ENCODE data around the gene THOC1. TPM values are rescaled to one million over a fixed set of nuclear protein-coding genes. Genes with fewer than 3 reads are reported as not detected.
"Not testable (repeated sequence)": the region's sequence is repeated elsewhere in the genome, so short reads cannot be mapped to it uniquely, and the experiment has no call there.

THOC1 gene
- polyA plus RNA-seq: 62.3 TPM
- long read RNA-seq, donor 1, partial matches to known transcripts: 0 of 4 reads
- long read RNA-seq, donor 1, other reads (novel, unspliced or antisense): 0 of 4 reads
- long read RNA-seq, donor 2, transcript THOC1-201 (21 exons, 2,087 nt): major isoform, 6 of 12 reads
- long read RNA-seq, donor 2, partial matches to known transcripts: 0 of 12 reads
- long read RNA-seq, donor 2, other reads (novel, unspliced or antisense): 0 of 12 reads
- long read RNA-seq, donor 3: 0 reads
- long read RNA-seq, donor 4: 0 reads
- long read RNA-seq, donor 5, partial matches to known transcripts: 26 of 28 reads
- long read RNA-seq, donor 5, other reads (novel, unspliced or antisense): 0 of 28 reads
- long read RNA-seq, donor 6, transcript THOC1-201 (21 exons, 2,087 nt): major isoform, 5 of 7 reads
- long read RNA-seq, donor 6, partial matches to known transcripts: 0 of 7 reads
- long read RNA-seq, donor 6, other reads (novel, unspliced or antisense): 0 of 7 reads
- long read RNA-seq, donor 7, partial matches to known transcripts: 0 of 6 reads
- long read RNA-seq, donor 7, other reads (novel, unspliced or antisense): 0 of 6 reads
- long read RNA-seq, donor 8, partial matches to known transcripts: 0 of 8 reads
- long read RNA-seq, donor 8, other reads (novel, unspliced or antisense): 0 of 8 reads
- long read RNA-seq, donor 9, partial matches to known transcripts: 0 of 3 reads
- long read RNA-seq, donor 9, other reads (novel, unspliced or antisense): 0 of 3 reads
- long read RNA-seq, donor 10, transcript THOC1-201 (21 exons, 2,087 nt): major isoform, 5 of 7 reads
- long read RNA-seq, donor 10, partial matches to known transcripts: 0 of 7 reads
- long read RNA-seq, donor 10, other reads (novel, unspliced or antisense): 0 of 7 reads
- long read RNA-seq, donor 11, partial matches to known transcripts: 0 of 5 reads
- long read RNA-seq, donor 11, other reads (novel, unspliced or antisense): 0 of 5 reads

- peaks cover 10% of the 10 kb centered on the region for H3K4me1 ChIP-seq (ENCODE audit: control insufficient read depth, insufficient read depth, low read length)
- no peaks in the 10 kb centered on the region for H3K27me3 ChIP-seq (ENCODE audit: control insufficient read depth, insufficient read depth, low read length)
- peak within 1 kb of the TSS; percentile 96 for H3K4me3 ChIP-seq (ENCODE audit: low read length)
- no CpG with 5 or more reads among the region's 69 CpGs for WGBS (ENCODE audit: insufficient coverage, low lambda C conversion rate)
- peaks cover 11% of the 10 kb centered on the region for H3K36me3 ChIP-seq (ENCODE audit: control insufficient read depth, insufficient read depth, low read length)
- peak; percentile 89 to 96 for DNase-seq
- no peaks in the 10 kb centered on the region for H3K9me3 ChIP-seq (ENCODE audit: control insufficient read depth, low read depth, low read length)
- peak within 1 kb of the TSS; percentile 93 for H3K27ac ChIP-seq (ENCODE audit: low read length)
Measured at GRCh38 chr18:267688-268552, at the start of gene THOC1. Gene THOC1 (minus strand): TSS chr18:268047. CDS start chr18:268019, 28 bp downstream.

- WGBS (ENCODE audit: insufficient coverage, low lambda C conversion rate): no CpG with 5 or more reads among the region's 6 CpGs
- H3K4me1 ChIP-seq (ENCODE audit: control insufficient read depth, insufficient read depth, low read length): no peaks in the 10 kb centered on the region
Measured at GRCh38 chr18:317618-318017, 49.8 kb upstream of the THOC1 start.

GRCh38 chr18:316393-316792 is 48.5 kb upstream of the THOC1 start:
- 87% methylated on average over 6 of the region's 8 CpGs for WGBS (ENCODE audit: insufficient coverage, low lambda C conversion rate)

More at GRCh38 chr18:317618-318017, 49.8 kb upstream of the THOC1 start:
- no peaks in the 10 kb centered on the region for H3K27me3 ChIP-seq (ENCODE audit: control insufficient read depth, insufficient read depth, low read length)
- DNase-seq: no peak
- no peaks in the 10 kb centered on the region for H3K9me3 ChIP-seq (ENCODE audit: control insufficient read depth, low read depth, low read length)
- no peaks in the 10 kb centered on the region for H3K36me3 ChIP-seq (ENCODE audit: control insufficient read depth, insufficient read depth, low read length)
- no peak overlapping the region for H3K27ac ChIP-seq (ENCODE audit: low read length)
- no peak overlapping the region for H3K4me3 ChIP-seq (ENCODE audit: low read length)

GRCh38 chr18:313931-314330 is 46.1 kb upstream of the THOC1 start:
- no peak for DNase-seq
- H3K27me3 ChIP-seq (ENCODE audit: control insufficient read depth, insufficient read depth, low read length): no peaks in the 10 kb centered on the region
- no peak overlapping the region for H3K4me3 ChIP-seq (ENCODE audit: low read length)
- H3K4me1 ChIP-seq (ENCODE audit: control insufficient read depth, insufficient read depth, low read length): no peaks in the 10 kb centered on the region
- no peak overlapping the region for H3K27ac ChIP-seq (ENCODE audit: low read length)
- H3K9me3 ChIP-seq (ENCODE audit: control insufficient read depth, low read depth, low read length): no peaks in the 10 kb centered on the region
- H3K36me3 ChIP-seq (ENCODE audit: control insufficient read depth, insufficient read depth, low read length): no peaks in the 10 kb centered on the region

More at GRCh38 chr18:316393-316792, 48.5 kb upstream of the THOC1 start:
- no peak for DNase-seq
- H3K4me3 ChIP-seq (ENCODE audit: low read length): no peak overlapping the region
- H3K27ac ChIP-seq (ENCODE audit: low read length): no peak overlapping the region
- no peaks in the 10 kb centered on the region for H3K36me3 ChIP-seq (ENCODE audit: control insufficient read depth, insufficient read depth, low read length)
- H3K9me3 ChIP-seq (ENCODE audit: control insufficient read depth, low read depth, low read length): no peaks in the 10 kb centered on the region
- H3K4me1 ChIP-seq (ENCODE audit: control insufficient read depth, insufficient read depth, low read length): no peaks in the 10 kb centered on the region
- no peaks in the 10 kb centered on the region for H3K27me3 ChIP-seq (ENCODE audit: control insufficient read depth, insufficient read depth, low read length)

GRCh38 chr18:312415-312814 is 44.6 kb upstream of the THOC1 start:
- no peaks in the 10 kb centered on the region for H3K4me1 ChIP-seq (ENCODE audit: control insufficient read depth, insufficient read depth, low read length)
- no CpG with 5 or more reads among the region's 4 CpGs for WGBS (ENCODE audit: insufficient coverage, low lambda C conversion rate)
- no peak overlapping the region for H3K4me3 ChIP-seq (ENCODE audit: low read length)
- no peaks in the 10 kb centered on the region for H3K9me3 ChIP-seq (ENCODE audit: control insufficient read depth, low read depth, low read length)
- no peak for DNase-seq
- H3K27me3 ChIP-seq (ENCODE audit: control insufficient read depth, insufficient read depth, low read length): no peaks in the 10 kb centered on the region
- H3K27ac ChIP-seq (ENCODE audit: low read length): no peak overlapping the region
- H3K36me3 ChIP-seq (ENCODE audit: control insufficient read depth, insufficient read depth, low read length): no peaks in the 10 kb centered on the region

- Histone ChIP-seq H3K36me3 (ENCODE audit: control insufficient read depth, insufficient read depth, low read length) (no peaks in the 10 kb centered on the region), H3K4me3 (ENCODE audit: low read length) (no peak overlapping the region), H3K9me3 (ENCODE audit: control insufficient read depth, low read depth, low read length) (no peaks in the 10 kb centered on the region), H3K4me1 (ENCODE audit: control insufficient read depth, insufficient read depth, low read length) (no peaks in the 10 kb centered on the region), H3K27ac (ENCODE audit: low read length) (no peak overlapping the region), H3K27me3 (ENCODE audit: control insufficient read depth, insufficient read depth, low read length) (no peaks in the 10 kb centered on the region)
- no peak for DNase-seq
Measured at GRCh38 chr18:310042-310441, 42.2 kb upstream of the THOC1 start.

GRCh38 chr18:308086-308485 is 40.2 kb upstream of the THOC1 start:
- not testable (repeated sequence) for H3K4me3 ChIP-seq (ENCODE audit: low read length); DNase-seq; H3K4me1 ChIP-seq (ENCODE audit: control insufficient read depth, insufficient read depth, low read length); H3K27me3 ChIP-seq (ENCODE audit: control insufficient read depth, insufficient read depth, low read length); H3K36me3 ChIP-seq (ENCODE audit: control insufficient read depth, insufficient read depth, low read length); H3K27ac ChIP-seq (ENCODE audit: low read length); H3K9me3 ChIP-seq (ENCODE audit: control insufficient read depth, low read depth, low read length)
- WGBS (ENCODE audit: insufficient coverage, low lambda C conversion rate): no CpG with 5 or more reads among the region's 4 CpGs

GRCh38 chr18:306608-307255 is 38.9 kb upstream of the THOC1 start:
- 100% methylated on average over 4 of the region's 7 CpGs for WGBS (ENCODE audit: insufficient coverage, low lambda C conversion rate)
- Histone ChIP-seq H3K36me3 (ENCODE audit: control insufficient read depth, insufficient read depth, low read length) (no peaks in the 10 kb centered on the region), H3K4me3 (ENCODE audit: low read length) (no peak overlapping the region), H3K4me1 (ENCODE audit: control insufficient read depth, insufficient read depth, low read length) (no peaks in the 10 kb centered on the region), H3K9me3 (ENCODE audit: control insufficient read depth, low read depth, low read length) (no peaks in the 10 kb centered on the region), H3K27ac (ENCODE audit: low read length) (no peak overlapping the region), H3K27me3 (ENCODE audit: control insufficient read depth, insufficient read depth, low read length) (no peaks in the 10 kb centered on the region)
- peak in 1 of 2 donors; percentile 8 for DNase-seq

- H3K27me3 ChIP-seq (ENCODE audit: control insufficient read depth, insufficient read depth, low read length): no peaks in the 10 kb centered on the region
- no peaks in the 10 kb centered on the region for H3K36me3 ChIP-seq (ENCODE audit: control insufficient read depth, insufficient read depth, low read length)
- no peak overlapping the region for H3K4me3 ChIP-seq (ENCODE audit: low read length)
- no peak overlapping the region for H3K27ac ChIP-seq (ENCODE audit: low read length)
- H3K9me3 ChIP-seq (ENCODE audit: control insufficient read depth, low read depth, low read length): no peaks in the 10 kb centered on the region
- no peak for DNase-seq
- WGBS (ENCODE audit: insufficient coverage, low lambda C conversion rate): no CpG with 5 or more reads among the region's 6 CpGs
- no peaks in the 10 kb centered on the region for H3K4me1 ChIP-seq (ENCODE audit: control insufficient read depth, insufficient read depth, low read length)
Measured at GRCh38 chr18:305003-305501, 37.2 kb upstream of the THOC1 start.
